ENCODE data around the gene PTDSS2. TPM values are rescaled to one million over a fixed set of nuclear protein-coding genes. Genes with fewer than 3 reads are reported as not detected.

The PTDSS2 gene
- total and polyA plus RNA-seq, 2 experiments from 2014 or later: 22.7 to 145 TPM

GRCh38 chr11:489610-490185 lies 39.6 kb downstream of the PTDSS2 start:
- TF ChIP-seq ETS1 (IDR thresholded peaks at IDR 0.05): no peak
- TF ChIP-seq STAT1 (IDR thresholded peaks at IDR 0.05; ENCODE audit: unreplicated experiment): no peak
- TF ChIP-seq EZH2 (IDR thresholded peaks at IDR 0.05; ENCODE audit: low read depth, unreplicated experiment): no peak
- no peak for TF ChIP-seq NANOG (IDR thresholded peaks at IDR 0.05; ENCODE audit: borderline replicate concordance)
- TF ChIP-seq JUNB (IDR thresholded peaks at IDR 0.05; ENCODE audit: unreplicated experiment): no peak
- TF ChIP-seq POLR2AphosphoS5 (IDR thresholded peaks at IDR 0.05; ENCODE audit: low read depth): no peak
- TF ChIP-seq CREB1 (CRISPR knock-in tag; IDR thresholded peaks at IDR 0.05; ENCODE audit: low read depth): no peak
- Mint-ChIP-seq H3K4me1 (no peaks in the 10 kb centered on the region), H3K9me3 (no peaks in the 10 kb centered on the region; the same call in 2 of the 3 replicates), H3K4me3 (no peak overlapping the region), H3K36me3 (ENCODE audit: low read depth) (peaks cover 6% of the 10 kb centered on the region), H3K27ac (no peak overlapping the region), H3K27me3 (ENCODE audit: insufficient read depth, low read depth, poor library complexity) (peaks cover 9% of the 10 kb centered on the region)
- Histone ChIP-seq H3K4me2 (no peak overlapping the region), H3F3A (replicated peaks; ENCODE audit: low read depth) (no peaks in the 10 kb centered on the region), H3K27me3 (ENCODE audit: insufficient read depth) (no peaks in the 10 kb centered on the region), H3K9me2 (ENCODE audit: insufficient read depth) (no peaks in the 10 kb centered on the region), H4K20me1 (replicated peaks; ENCODE audit: insufficient read depth) (no peaks in the 10 kb centered on the region), H3K79me2 (replicated peaks; ENCODE audit: insufficient read depth) (no peaks in the 10 kb centered on the region), H2AFZ (no peak overlapping the region), H3K4me3 (no peak overlapping the region), H3K4me1 (ENCODE audit: insufficient read depth) (no peaks in the 10 kb centered on the region), H3K36me3 (ENCODE audit: insufficient read depth) (no peaks in the 10 kb centered on the region), H3K27ac (ENCODE audit: low read depth) (no peak overlapping the region)
- DNase-seq (ENCODE audit: low spot score) (no peak), ATAC-seq (no peak)

GRCh38 chr11:490186-490929 lies 40.3 kb downstream of the PTDSS2 start:
- Mint-ChIP-seq H3K36me3 (ENCODE audit: low read depth) (peaks cover 11% of the 10 kb centered on the region), H3K4me1 (no peaks in the 10 kb centered on the region), H3K4me3 (no peak overlapping the region), H3K9me3 (peaks cover 2% of the 10 kb centered on the region; the same call in 1 of the 3 replicates), H3K27me3 (ENCODE audit: insufficient read depth, low read depth, poor library complexity) (peaks cover 9% of the 10 kb centered on the region), H3K27ac (no peak overlapping the region)
- Histone ChIP-seq H3K79me2 (replicated peaks; ENCODE audit: insufficient read depth) (no peaks in the 10 kb centered on the region), H4K20me1 (replicated peaks; ENCODE audit: insufficient read depth) (no peaks in the 10 kb centered on the region), H3K36me3 (ENCODE audit: insufficient read depth) (no peaks in the 10 kb centered on the region), H3K4me2 (no peak overlapping the region), H3K27ac (ENCODE audit: low read depth) (no peak overlapping the region), H2AFZ (no peak overlapping the region), H3F3A (replicated peaks; ENCODE audit: low read depth) (no peaks in the 10 kb centered on the region), H3K4me1 (ENCODE audit: insufficient read depth) (no peaks in the 10 kb centered on the region), H3K9me2 (ENCODE audit: insufficient read depth) (no peaks in the 10 kb centered on the region), H3K27me3 (ENCODE audit: insufficient read depth) (no peaks in the 10 kb centered on the region), H3K4me3 (no peak overlapping the region)
- no peak for ATAC-seq
- DNase-seq (ENCODE audit: low spot score): no peak
- TF ChIP-seq REST (IDR thresholded peaks at IDR 0.05; ENCODE audit: unreplicated experiment) (no peak), ZNF114 (CRISPR knock-in tag; IDR thresholded peaks at IDR 0.05) (no peak), STAT1 (IDR thresholded peaks at IDR 0.05; ENCODE audit: unreplicated experiment) (no peak), ETS1 (IDR thresholded peaks at IDR 0.05) (no peak)

Measured in GM23338 (cell line).